NCI-H1436 treated with DMSO at 0.1 percent for 48 hours (cell line): Measurements from ENCODE around the gene SMIM5.

ENCODE experiments used
- DNase-seq: peaks from one replicate; lab custom pipeline; 2025; lab: John Stamatoyannopoulos, UW

Gene SMIM5

GRCh38 chr17:75666959-75667790 lies 33.9 kb downstream of the SMIM5 start, which contains the start of the genes RECQL5 and SAP30BP:
Gene RECQL5, minus strand, starts transcription at chr17:75667154. Its CDS starts 597 bp downstream, at chr17:75666557.
Gene SAP30BP, plus strand, starts transcription at chr17:75667338. Its CDS starts 35 bp downstream, at chr17:75667373.
- peak; percentile 97 for DNase-seq

- DNase-seq: no peak
Observed at GRCh38 chr17:75667825-75668224, 34.6 kb downstream of the SMIM5 start.

GRCh38 chr17:75668489-75668888 lies 35.3 kb downstream of the SMIM5 start:
- DNase-seq: no peak

GRCh38 chr17:75670868-75671267 lies 37.6 kb downstream of the SMIM5 start:
- no peak for DNase-seq

GRCh38 chr17:75672011-75672410 lies 38.8 kb downstream of the SMIM5 start:
- no peak for DNase-seq

GRCh38 chr17:75673487-75673886 lies 40.3 kb downstream of the SMIM5 start:
- DNase-seq: no peak

- no peak for DNase-seq
Observed at GRCh38 chr17:75676461-75676860, 43.2 kb downstream of the SMIM5 start.

- no peak for DNase-seq
Observed at GRCh38 chr17:75679706-75680211, 46.5 kb downstream of the SMIM5 start.

GRCh38 chr17:75680431-75680830 lies 47.2 kb downstream of the SMIM5 start:
- no peak for DNase-seq

- no peak for DNase-seq
Observed at GRCh38 chr17:75681289-75681688, 48.1 kb downstream of the SMIM5 start.

GRCh38 chr17:75683583-75683982 lies 50.3 kb downstream of the SMIM5 start:
- DNase-seq: no peak

GRCh38 chr17:75684249-75684648 lies 51.0 kb downstream of the SMIM5 start:
- no peak for DNase-seq

GRCh38 chr17:75684924-75685323 lies 51.7 kb downstream of the SMIM5 start:
- no peak for DNase-seq

- no peak for DNase-seq
Observed at GRCh38 chr17:75685499-75685898, 52.3 kb downstream of the SMIM5 start.

GRCh38 chr17:75688209-75688825 lies 55.1 kb downstream of the SMIM5 start:
- DNase-seq: no peak

- no peak for DNase-seq
Observed at GRCh38 chr17:75689441-75689873, 56.2 kb downstream of the SMIM5 start.
